ENCODE data around the gene ARHGAP40. TPM values are rescaled to one million over a fixed set of nuclear protein-coding genes. Genes with fewer than 3 reads are reported as not detected.

Gene ARHGAP40
- total RNA-seq, 4 donors from 2014 or later = not detected

GRCh38 chr20:38631155-38632022 is 29.8 kb downstream of the ARHGAP40 start:
- no peak for TF ChIP-seq CTCF (IDR thresholded peaks at IDR 0.05; ENCODE audit: low read depth)

- TF ChIP-seq CTCF (IDR thresholded peaks at IDR 0.05; ENCODE audit: low read depth) = no peak
Measured at GRCh38 chr20:38633577-38634093, 32.0 kb downstream of the ARHGAP40 start.

GRCh38 chr20:38635721-38636288 is 34.2 kb downstream of the ARHGAP40 start:
- no peak for TF ChIP-seq CTCF (IDR thresholded peaks at IDR 0.05; ENCODE audit: low read depth)

DNA sequence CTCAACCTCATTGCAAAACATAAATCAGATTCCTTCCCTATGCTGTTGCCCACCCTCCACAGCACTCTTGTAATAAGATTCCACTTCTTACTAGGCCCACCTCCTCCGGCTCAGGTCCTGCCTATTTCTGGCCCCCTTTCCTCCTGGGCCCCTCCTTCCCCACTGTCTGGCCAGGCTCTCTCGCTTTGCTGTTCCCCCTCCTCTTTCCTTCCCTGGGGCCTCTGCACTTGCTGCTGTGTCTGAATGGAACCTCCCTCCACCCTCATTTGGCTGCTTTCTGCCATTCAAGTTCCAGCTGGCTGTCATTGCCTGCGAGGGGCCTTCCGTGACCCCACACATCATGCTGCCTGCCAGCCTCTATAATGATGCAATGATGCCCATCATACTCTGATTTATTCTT is 38.9 kb downstream of the ARHGAP40 start:
- no peak for TF ChIP-seq CTCF (IDR thresholded peaks at IDR 0.05; ENCODE audit: low read depth)

DNA sequence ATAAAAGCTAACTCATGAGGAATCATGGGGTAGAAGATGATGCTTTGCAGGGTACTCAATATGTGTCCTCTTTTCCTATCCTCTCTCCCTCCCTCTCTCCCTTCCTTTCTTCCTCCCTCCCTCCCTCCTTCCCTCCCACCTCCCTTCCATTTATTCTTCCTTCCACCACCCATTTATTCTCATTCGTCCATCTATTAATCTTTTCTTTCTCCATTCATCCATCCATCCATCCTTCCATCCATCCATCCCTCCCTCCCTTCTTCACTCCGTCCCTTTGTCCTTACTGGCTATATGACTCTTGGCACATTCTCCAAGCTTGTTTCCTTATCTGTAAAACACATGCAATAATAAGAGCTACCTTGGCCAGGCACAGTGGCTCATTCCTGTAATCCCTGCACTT is 40.9 kb downstream of the ARHGAP40 start:
- TF ChIP-seq CTCF (IDR thresholded peaks at IDR 0.05; ENCODE audit: low read depth) = no peak

GRCh38 chr20:38644588-38645260 is 43.1 kb downstream of the ARHGAP40 start:
- TF ChIP-seq CTCF (IDR thresholded peaks at IDR 0.05; ENCODE audit: low read depth) = no peak

DNA sequence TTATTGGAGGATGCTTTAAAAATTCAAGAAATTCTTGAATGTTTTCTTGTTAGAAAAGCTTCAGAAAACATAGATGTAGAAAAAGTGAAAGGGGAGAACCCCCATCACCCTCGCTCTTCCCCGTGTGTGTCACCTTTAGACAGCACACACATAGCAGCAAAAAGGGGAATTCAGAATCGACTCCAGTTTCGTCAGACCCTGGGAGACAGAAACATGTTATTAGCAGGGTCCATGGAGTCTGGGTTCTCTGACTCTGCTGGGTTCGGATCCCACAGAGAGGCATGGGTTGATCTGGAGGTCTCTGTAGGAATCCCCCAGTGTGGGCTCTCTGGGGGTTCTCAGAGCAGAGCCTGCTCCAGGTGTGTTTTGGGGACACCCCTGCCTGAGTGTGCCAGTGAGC is 43.7 kb downstream of the ARHGAP40 start:
- no peak for TF ChIP-seq CTCF (IDR thresholded peaks at IDR 0.05; ENCODE audit: low read depth)

Measured in subcutaneous adipose tissue (tissue), 4 donors.